SK-N-SH (cell line): ENCODE data around the gene GPD1.

ENCODE experiments used
- EZH2phosphoT487 ChIP-seq: fragments of 200-600 bp; sonication (generic); IDR thresholded peaks from 2 replicates; pipeline ENCODE4 v1.6.1; 2017; ENCODE audit warnings: low read depth, mixed run types, mild to moderate bottlenecking, antibody characterized with exemption, moderate library complexity, borderline replicate concordance
- TF ChIP-seq, protein P1 (sequence below): fragments of 200-600 bp; sonication (generic); IDR thresholded peaks from 2 replicates; pipeline ENCODE4 v1.6.1; 2017; ENCODE audit warnings: antibody characterized with exemption, mild to moderate bottlenecking, moderate library complexity

DNA sequence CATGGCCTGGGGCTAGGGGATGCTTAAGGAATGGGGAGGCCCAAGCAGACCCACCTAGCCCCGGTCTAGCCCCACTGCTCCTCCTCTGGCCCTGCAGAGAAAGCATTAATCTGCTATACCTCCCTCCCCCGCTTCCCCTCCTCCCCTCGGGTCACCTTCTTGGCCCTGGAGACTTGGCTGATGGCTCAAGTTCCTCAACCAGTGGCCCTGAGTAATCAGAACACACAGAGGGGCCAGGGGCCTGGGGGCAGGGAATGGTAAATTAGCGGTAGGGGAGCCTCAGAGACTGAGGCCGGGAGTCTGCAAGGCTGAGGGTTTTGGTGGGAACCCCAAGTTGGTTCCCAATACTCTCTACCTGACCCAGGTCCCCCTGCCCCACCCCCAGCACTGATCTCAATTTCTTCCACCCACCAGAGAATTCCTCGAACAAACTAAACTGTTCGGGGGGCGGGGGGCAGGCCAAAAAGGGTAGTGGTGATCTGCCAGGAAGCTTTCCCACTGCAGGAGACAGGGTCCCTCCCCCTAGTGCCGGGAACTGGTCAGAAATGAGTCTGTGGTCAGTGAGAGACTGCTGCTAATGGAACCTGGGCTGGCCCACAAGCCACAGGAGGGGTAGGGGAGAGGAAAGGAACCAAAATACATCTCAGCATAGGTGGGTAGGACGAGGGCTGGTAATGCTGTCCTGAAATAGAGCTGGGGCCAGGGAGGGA lies 31.5 kb upstream of the GPD1 start:
- TF ChIP-seq, protein P1, sequence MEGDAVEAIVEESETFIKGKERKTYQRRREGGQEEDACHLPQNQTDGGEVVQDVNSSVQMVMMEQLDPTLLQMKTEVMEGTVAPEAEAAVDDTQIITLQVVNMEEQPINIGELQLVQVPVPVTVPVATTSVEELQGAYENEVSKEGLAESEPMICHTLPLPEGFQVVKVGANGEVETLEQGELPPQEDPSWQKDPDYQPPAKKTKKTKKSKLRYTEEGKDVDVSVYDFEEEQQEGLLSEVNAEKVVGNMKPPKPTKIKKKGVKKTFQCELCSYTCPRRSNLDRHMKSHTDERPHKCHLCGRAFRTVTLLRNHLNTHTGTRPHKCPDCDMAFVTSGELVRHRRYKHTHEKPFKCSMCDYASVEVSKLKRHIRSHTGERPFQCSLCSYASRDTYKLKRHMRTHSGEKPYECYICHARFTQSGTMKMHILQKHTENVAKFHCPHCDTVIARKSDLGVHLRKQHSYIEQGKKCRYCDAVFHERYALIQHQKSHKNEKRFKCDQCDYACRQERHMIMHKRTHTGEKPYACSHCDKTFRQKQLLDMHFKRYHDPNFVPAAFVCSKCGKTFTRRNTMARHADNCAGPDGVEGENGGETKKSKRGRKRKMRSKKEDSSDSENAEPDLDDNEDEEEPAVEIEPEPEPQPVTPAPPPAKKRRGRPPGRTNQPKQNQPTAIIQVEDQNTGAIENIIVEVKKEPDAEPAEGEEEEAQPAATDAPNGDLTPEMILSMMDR = no peak
- no peak for TF ChIP-seq EZH2phosphoT487
